ENCODE measurements around the gene TUBA4A. TPM values are rescaled to one million over a fixed set of nuclear protein-coding genes. Genes with fewer than 3 reads are reported as not detected.

The TUBA4A gene
- total and polyA plus RNA-seq, 9 of the 15 experiments (the other 6 are each of a cell fraction or from before 2014, with no cell fraction given) = 25.1 to 174 (median 42.4) TPM

- TF ChIP-seq E2F8 (IDR thresholded peaks at IDR 0.05; ENCODE audit: low read depth, partially characterized antibody) (no peak), MYBL2 (IDR thresholded peaks at IDR 0.05; ENCODE audit: low read depth) (no peak), MYBL2 (CRISPR knock-in tag; IDR thresholded peaks at IDR 0.05; ENCODE audit: borderline replicate concordance) (no peak), HDAC2 (IDR thresholded peaks at IDR 0.05) (no peak), ZNF785 (CRISPR knock-in tag; IDR thresholded peaks at IDR 0.05) (no peak)
These were observed 20.2 kb upstream of the TUBA4A start (continued) for GRCh38 chr2:219273937-219274336.

- in situ Hi-C loops (cut with MboI) (no loop called here), intact Hi-C loops (cut with micrococcal nuclease) (no loop called here)
- no peaks in the 10 kb centered on the region for H3K9me3 ChIP-seq (replicated peaks; ENCODE audit: control insufficient read depth, insufficient read depth, low read depth, low read length)
- peaks cover 9 to 12% of the 10 kb centered on the region in 2 experiments for H3K4me1 ChIP-seq (replicated peaks in 1 of 2; ENCODE audit: control insufficient read depth in 2 of 2, insufficient read depth in 2 of 2, low read length in 2 of 2)
- ATAC-seq (no peak), DNase-seq (ENCODE audit: extremely low read depth in 1 of 4, low spot score in 3 of 4) (no peak), FAIRE-seq (no peak)
- H3K9ac ChIP-seq (ENCODE audit: insufficient read depth in 1 of 2, low read depth in 2 of 2, low read length in 2 of 2) = no peak overlapping the region
- no peak overlapping the region for H3K4me3 ChIP-seq
- H3K9me1 ChIP-seq (ENCODE audit: control insufficient read depth, insufficient read depth, low read length) = no peaks in the 10 kb centered on the region
- POLR2A ChIA-PET = interaction anchor here (0.5 to 0.8 kb wide), 4 partner anchors 9 to 232 kb away, joined by 3 to 5 read pairs (median 4); no protein-coding TSS in a partner anchor
- no peaks in the 10 kb centered on the region for H3K36me3 ChIP-seq (ENCODE audit: control insufficient read depth, insufficient read depth, low read length)
- BruUV-seq (replicated peaks) = no TSS peak
- WGBS (ENCODE audit: insufficient coverage, low coverage, missing lambda C conversion rate) = 10% methylated on average over 2 of the region's 2 CpGs
- no peaks in the 10 kb centered on the region for H3K27me3 ChIP-seq (ENCODE audit: control insufficient read depth in 2 of 2, insufficient read depth in 2 of 2, low read length in 2 of 2)
- H2AFZ ChIP-seq (ENCODE audit: low read depth, low read length) = no peak overlapping the region
- H3K79me2 ChIP-seq (ENCODE audit: control insufficient read depth, insufficient read depth, low read length) = no peaks in the 10 kb centered on the region
- H3K27ac ChIP-seq (ENCODE audit: extremely low read depth, low read depth, low read length) = no peak overlapping the region
- H3K4me2 ChIP-seq (ENCODE audit: insufficient read depth, low read length) = no peak overlapping the region
- H4K20me1 ChIP-seq (replicated peaks; ENCODE audit: control insufficient read depth, insufficient read depth, low read length) = no peaks in the 10 kb centered on the region
- CTCF ChIA-PET (ENCODE audit: low intra/inter-chr PET ratio) = no interaction called here
- no peak for TF ChIP-seq PRMT5 (CRISPR knock-in tag; IDR thresholded peaks at IDR 0.05)
- no peak for TF ChIP-seq ZNF518B (CRISPR knock-in tag; IDR thresholded peaks at IDR 0.05)
- TF ChIP-seq JUND (IDR thresholded peaks at IDR 0.05; ENCODE audit: borderline replicate concordance, low read depth, low read length) = 0 out of 2 replicates have a peak, but pooled peaks have one; percentile 18
- TF ChIP-seq JUND (tag; IDR thresholded peaks at IDR 0.05; ENCODE audit: borderline replicate concordance, low read depth, low read length) = no peak
- no peak for TF ChIP-seq SOX6 (IDR thresholded peaks at IDR 0.05)
- TF ChIP-seq E2F3 (CRISPR knock-in tag; IDR thresholded peaks at IDR 0.05) = no peak
- peak; percentile 26; the same call in 1 of the 2 replicates for TF ChIP-seq ARID1B (IDR thresholded peaks at IDR 0.05)
- peak; percentile 59 for TF ChIP-seq CBFA2T3 (IDR thresholded peaks at IDR 0.05)
- peak; percentile 27 to 48; a peak in 1 of 4 replicates for TF ChIP-seq KDM1A (IDR thresholded peaks at IDR 0.05)
- TF ChIP-seq PURB (CRISPR knock-in tag; IDR thresholded peaks at IDR 0.05; ENCODE audit: low read depth) = no peak
- TF ChIP-seq FOSL1 (tag; conservative IDR thresholded peaks at IDR 0.05) = peak; percentile 33; the same call in 1 of the 2 replicates
These were observed 19.3 kb upstream of the TUBA4A start for GRCh38 chr2:219272995-219273394.
